H54 (cell line): ENCODE results near the gene MAPK8IP1.
"Not testable (repeated sequence)": the region's sequence is repeated elsewhere in the genome, so short reads cannot be mapped to it uniquely, and the experiment has no call there.

ENCODE experiments used
- DNase-seq: peaks from one replicate; pipeline ENCODE4 v3.0.0; 2011; ENCODE audit warnings: low spot score, mixed read lengths; ENCODE audit not compliant: insufficient read length
- FAIRE-seq: peaks from 3 replicates; lab custom pipeline; 2011; peaks lifted over from hg19 to GRCh38; lab: Jason Lieb, UNC
- POLR2A ChIP-seq: IDR thresholded peaks from 2 replicates; pipeline ENCODE4 v1.6.1; 2011; ENCODE audit warnings: low read depth, mild to moderate bottlenecking, low read length

MAPK8IP1 gene

DNA sequence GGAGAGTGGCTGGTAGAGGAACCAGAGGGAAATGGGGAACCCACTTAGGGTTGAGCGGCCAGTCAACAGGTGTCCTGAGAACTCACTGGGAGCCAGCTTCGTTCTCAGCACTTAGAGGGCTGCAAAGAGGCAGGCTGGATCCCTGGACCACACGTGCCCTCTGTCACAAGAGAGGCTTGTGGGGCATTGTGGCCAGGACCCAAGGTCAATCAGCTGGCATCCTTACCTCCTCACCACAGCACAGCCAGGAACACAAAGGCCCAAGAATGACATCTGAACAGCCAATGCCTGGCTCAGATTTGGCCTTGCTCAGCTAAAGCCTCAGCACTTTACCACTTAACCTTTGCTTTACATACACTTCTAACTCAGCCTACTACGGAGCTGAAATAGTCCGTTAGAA, 7.4 kb downstream of the MAPK8IP1 start:
- DNase-seq, result no peak
- TF ChIP-seq POLR2A, result no peak
- no peak for FAIRE-seq

DNA sequence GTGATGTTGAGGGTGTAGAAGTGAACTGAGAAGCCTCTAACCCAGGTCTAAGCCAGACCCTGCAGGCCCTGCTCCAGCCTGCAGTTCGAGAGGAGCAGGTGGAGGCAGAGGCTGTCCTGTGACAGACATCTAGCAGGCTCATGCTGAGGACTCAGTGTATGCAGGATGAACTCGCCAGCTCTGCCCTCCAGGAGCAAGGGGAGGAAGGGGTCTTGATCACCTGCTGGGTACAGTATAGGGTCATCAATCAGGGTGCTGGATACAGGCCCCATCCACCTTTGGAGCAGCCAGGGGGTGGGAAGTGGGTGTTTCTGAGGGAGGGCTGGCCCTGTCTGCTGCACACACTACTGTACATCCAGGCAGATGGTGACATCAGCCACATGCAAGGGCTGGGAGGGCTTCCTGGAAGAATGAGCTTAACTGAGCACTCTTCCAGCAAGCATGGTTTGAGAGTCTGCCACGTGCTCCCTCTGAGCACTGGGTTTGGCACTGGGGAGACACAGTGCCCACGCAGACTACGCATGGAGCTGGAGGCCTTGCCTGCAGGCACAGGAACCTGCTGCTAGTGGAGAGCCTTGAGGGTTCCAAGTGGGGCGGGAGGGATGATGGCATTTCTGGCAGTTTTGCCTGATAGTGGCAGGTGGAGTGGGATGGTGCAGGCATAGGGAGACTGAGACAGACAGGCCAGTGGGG, 9.2 kb downstream of the MAPK8IP1 start:
- no peak for FAIRE-seq
- TF ChIP-seq POLR2A, result no peak
- DNase-seq, result no peak

DNA sequence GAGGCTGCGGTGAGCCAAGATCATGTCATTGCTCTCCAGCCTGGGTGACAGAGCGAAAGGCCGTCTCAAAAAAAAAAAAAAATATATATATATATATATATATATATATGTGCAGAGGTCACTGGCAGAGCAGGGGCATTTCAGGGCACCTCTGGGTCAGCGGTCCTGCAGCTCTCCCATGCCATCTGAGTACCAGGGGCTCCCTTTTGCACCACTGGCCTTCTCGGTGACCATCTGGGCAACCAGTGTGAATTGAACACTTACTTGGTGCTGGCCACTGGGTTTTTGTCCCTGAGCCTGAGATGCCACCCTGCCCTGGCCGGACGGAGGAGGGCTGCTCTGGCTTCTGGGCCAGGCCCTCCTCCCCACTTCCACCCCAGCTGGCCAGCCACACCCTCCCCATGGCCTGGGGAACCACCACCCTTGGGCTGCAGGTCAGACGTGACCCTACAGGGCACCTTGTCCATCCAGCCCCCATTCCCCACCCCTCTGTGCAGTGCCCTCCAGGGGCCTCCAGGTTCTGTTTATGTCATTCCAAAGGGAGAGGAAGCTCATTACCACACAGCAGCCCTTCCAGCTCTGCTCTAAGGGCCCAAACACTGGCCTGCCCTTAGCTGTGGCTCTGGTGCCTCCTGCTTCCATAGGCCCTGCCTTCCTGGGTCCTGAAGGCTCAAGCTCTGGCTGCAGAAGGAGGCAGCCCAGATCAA, 10.3 kb downstream of the MAPK8IP1 start:
- no peak for DNase-seq

DNA sequence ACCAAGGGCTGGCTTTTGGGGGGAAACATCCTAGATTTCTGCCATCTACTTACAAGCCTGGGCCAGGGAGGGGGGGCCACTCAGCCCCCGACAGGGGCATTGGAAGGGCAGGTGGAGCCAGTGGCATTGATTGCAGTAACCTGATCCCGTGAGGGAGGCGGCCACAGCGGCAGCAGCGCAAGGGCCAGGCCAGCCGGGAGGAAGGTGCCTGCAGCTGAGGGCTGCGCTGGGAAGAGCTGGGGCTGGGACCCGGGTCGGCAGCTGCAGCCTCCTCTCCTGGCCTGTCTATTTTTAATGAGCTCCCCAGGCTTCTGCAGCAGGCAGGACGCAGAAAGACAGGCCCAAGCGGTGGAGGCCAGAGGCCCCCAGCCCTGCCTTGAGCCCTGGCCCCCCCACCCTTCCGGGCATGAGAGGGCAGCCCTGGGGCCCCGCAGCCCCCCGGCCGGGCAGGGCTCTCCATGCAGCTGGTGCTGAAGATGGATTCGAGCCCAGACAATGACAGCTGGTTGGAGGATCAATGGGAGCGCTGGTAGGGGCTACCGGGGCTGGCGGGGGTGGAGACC, 11.1 kb downstream of the MAPK8IP1 start:
- FAIRE-seq (no peak), DNase-seq (no peak)
- no peak for TF ChIP-seq POLR2A

More for the DNA sequence above, 10.3 kb downstream of the MAPK8IP1 start:
- no peak for FAIRE-seq
- TF ChIP-seq POLR2A, result no peak

DNA sequence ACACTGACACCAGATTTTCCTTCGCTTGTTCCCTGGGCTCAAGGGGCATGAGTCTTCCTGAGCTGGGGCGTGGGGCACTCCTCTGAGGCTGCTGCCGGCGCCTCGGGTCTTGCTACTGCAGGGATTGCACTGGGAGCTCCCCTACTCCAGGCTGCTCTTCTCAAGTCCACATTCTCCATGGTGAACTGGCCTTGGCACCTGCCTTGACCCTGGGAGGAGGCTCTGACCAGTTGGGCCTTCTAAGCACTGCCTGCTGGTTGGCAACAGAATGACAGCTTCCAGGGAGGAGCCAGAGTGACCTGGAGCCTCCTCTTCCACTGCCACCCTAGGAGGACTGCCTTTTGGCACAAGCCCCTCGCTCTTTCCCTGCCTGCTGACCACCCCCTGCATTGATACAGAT, 12.1 kb downstream of the MAPK8IP1 start:
- TF ChIP-seq POLR2A, result no peak
- FAIRE-seq, result no peak

DNA sequence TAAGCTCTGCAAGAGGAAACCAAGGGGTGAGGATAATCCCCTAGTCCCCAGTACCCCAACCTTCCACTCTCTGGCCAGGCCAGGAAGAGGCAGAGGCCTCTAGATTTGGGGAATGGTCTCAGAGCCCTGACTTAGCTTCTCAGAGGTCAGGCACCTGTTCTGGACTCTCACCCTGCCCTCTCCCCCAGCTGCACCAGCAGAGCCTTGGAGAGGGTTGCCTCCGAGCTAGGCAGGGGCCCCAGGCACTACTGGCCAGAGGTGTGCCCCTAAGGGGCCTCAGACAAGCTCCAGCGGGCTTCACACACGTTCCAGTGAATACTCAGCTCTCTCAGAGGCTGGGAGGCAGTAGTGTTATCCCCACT, 13.6 kb downstream of the MAPK8IP1 start:
- no peak for DNase-seq
- no peak for FAIRE-seq
- no peak for TF ChIP-seq POLR2A

More for the DNA sequence above, 12.1 kb downstream of the MAPK8IP1 start:
- DNase-seq, result no peak

DNA sequence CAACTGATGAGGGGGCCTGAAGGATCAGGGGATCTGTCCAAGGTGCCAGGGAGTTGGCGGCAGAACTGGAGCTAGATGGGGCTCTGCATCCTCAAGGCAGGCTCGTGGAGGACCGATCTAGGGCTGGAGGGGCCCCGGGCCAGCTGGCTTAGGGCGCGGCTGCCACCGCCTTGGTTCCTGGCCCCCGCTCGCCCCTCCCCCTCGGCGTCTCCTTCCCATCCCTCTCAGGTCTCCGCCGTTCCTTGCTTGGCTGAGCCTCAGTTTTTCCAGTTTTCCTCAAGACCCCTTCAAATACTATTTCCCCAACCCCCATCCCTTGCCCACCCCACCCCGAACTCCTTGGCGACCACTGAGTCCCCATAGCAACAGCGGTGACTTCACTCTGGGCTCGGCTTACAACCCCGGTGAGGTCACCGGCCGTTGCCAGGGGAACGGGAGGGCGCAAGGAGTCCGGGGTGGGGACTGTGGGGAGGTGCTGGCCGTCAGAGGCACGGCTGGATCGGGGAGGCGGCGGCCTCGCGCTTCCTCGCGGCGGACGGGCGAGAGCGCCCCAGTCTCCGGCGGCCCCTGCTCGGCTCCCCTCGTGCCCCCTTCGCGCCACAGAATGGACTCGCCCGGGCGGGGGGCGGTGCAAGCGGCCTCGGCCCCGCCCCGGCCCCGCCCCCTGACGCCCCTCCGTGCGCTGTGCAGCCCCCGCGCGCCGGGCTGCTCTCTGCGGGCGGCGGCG, 14.2 kb downstream of the MAPK8IP1 start:
- no peak for TF ChIP-seq POLR2A
- no peak for FAIRE-seq
- peak; percentile 99 for DNase-seq

DNA sequence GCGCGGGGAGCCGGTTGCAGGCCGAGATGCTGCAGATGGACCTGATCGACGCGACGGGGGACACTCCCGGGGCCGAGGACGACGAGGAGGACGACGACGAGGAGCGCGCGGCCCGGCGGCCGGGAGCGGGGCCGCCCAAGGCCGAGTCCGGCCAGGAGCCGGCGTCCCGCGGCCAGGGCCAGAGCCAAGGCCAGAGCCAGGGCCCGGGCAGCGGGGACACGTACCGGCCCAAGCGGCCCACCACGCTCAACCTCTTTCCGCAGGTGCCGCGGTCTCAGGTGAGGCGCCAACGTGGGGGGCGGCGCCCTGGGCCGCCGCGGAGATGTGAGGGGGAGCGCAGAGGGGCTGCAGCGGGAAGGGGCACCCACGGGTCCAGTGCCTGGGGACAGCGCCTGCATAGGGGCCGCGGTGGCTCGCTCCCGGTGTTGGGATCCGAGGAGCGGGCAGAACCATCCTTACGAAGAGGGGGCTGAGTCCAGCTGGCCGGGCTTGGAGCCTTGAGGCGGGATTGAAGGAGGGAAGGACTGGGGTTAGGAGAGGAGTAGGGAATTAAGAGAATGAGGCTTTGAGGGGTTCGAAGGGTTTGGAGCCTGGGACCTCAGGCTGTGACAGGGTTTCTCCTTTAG, 14.8 kb downstream of the MAPK8IP1 start:
- not testable (repeated sequence) for FAIRE-seq, DNase-seq

DNA sequence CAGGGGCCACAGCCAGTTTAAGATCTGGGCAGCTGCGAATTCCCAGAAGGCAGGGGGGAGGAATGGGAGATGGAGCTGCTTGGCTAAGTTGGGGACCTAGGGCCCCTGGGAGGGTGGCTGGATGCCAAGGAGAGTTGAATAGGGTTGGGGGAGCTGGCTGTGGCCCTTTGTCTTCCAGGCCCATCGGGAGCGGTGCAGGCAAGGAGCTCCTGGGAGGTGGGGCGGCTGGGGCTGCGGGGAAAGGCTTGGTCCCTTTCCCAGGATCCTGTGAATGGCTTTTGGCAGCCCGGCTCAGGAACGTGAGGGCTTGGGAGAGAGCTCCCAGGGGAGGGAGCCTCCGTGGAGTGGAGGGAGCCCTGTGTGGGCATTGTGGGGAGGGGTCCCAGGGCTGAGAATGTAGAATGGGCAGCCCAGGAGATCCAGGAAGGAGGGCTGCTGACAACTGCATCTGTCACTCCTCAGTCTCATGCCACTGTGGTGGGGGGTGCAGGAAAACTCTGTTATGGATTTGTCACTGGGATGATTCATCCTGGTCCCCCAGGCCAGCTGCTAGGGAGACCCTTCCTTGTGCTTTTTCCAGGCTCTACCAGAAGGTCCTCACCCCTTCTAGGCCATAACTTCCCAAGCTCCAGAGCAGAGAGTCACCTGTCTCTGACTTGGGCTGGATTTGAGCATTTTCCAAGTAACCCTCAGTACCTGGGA, 15.6 kb downstream of the MAPK8IP1 start:
- DNase-seq, result no peak
- FAIRE-seq, result no peak
- no peak for TF ChIP-seq POLR2A

DNA sequence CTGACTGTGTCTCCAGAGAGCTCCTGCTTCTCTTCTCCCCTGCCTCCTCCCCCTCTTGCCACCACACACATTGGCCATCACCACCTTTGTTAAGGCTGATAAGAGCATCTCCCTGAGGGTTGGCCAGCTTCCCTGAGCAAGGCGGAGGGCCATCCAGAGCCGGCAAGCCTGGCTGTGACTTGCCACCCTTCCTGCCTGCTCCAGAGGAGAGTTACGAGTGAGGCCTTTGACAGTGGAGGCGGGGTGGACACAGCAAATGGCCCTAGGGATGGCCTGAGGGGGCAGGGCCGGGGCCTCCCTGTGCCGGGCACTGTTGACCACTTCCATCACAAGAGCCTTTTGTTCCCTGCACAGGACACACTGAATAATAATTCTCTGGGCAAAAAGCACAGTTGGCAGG, 16.2 kb downstream of the MAPK8IP1 start:
- no peak for FAIRE-seq
- no peak for TF ChIP-seq POLR2A
- DNase-seq, result no peak

DNA sequence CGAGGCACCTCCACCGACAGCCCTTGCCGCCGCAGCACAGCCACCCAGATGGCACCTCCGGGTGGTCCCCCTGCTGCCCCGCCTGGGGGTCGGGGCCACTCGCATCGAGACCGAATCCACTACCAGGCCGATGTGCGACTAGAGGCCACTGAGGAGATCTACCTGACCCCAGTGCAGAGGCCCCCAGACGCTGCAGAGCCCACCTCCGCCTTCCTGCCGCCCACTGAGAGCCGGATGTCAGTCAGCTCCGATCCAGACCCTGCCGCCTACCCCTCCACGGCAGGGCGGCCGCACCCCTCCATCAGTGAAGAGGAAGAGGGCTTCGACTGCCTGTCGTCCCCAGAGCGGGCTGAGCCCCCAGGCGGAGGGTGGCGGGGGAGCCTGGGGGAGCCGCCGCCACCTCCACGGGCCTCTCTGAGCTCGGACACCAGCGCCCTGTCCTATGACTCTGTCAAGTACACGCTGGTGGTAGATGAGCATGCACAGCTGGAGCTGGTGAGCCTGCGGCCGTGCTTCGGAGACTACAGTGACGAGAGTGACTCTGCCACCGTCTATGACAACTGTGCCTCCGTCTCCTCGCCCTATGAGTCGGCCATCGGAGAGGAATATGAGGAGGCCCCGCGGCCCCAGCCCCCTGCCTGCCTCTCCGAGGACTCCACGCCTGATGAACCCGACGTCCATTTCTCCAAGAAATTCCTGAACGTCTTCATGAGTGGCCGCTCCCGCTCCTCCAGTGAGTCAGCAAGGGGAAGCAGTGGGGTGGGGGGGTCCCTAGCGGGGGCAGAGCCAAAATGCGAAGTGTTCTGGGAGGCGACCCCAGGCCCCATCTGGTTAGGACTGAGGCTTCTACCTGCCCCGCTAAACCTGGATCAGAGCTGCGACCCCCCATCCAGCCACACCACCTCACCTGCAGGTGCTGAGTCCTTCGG, 17.3 kb downstream of the MAPK8IP1 start:
- TF ChIP-seq POLR2A, result no peak
- no peak for FAIRE-seq
- DNase-seq, result no peak

DNA sequence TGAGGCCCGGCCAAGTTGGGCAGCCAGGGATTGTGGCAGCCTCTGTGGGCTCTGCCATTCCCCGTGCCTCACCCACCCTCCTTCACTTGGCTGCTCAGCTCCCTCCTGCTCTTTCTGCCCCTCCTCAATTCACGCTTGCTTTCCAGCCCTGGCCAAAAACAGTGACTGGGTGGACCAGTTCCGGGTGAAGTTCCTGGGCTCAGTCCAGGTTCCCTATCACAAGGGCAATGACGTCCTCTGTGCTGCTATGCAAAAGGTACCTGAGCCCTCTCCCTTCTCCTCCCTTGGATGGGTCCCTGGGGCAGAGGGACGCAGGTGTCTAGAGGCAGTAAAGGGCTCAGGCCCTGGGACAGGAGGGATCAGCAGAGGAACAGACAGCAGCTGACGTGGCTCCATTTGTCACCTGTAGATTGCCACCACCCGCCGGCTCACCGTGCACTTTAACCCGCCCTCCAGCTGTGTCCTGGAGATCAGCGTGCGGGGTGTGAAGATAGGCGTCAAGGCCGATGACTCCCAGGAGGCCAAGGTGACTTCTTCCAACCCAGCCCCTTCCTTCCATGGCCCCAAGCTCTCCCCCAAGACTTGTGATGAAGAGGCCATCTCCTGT, 19.0 kb downstream of the MAPK8IP1 start:
- no peak for TF ChIP-seq POLR2A
- no peak for DNase-seq
- no peak for FAIRE-seq
